Measurements from ENCODE around the gene UBE2O.

UBE2O gene

GRCh38 chr17:76452660-76453430, at the start of gene UBE2O:
Gene UBE2O (minus strand): TSS chr17:76453152. CDS start chr17:76453141, 11 bp downstream.
- peak; percentile 83 for DNase-seq

- no peak for DNase-seq
Measured at GRCh38 chr17:76501827-76502307, 48.9 kb upstream of the UBE2O start.

GRCh38 chr17:76501018-76501826, 48.3 kb upstream of the UBE2O start, which contains the start of gene RHBDF2:
Gene RHBDF2 (minus strand): TSS chr17:76501423. CDS start chr17:76481524, 19,899 bp downstream.
- peak; percentile 55 for DNase-seq

DNA sequence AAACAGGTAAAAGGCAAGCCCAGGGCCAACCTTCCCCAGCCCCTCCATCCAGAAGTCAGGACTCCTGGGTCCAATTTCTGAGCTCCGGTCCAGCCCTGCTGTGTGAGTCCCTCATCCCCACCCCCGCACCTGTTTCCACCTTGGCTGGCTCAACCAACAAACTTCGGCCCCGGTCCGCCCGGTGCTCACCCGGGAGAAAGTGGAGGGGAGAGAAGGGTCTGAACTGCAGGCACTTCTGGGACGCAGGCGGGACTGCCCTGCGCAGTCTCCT, 47.7 kb upstream of the UBE2O start:
- no peak for DNase-seq

DNA sequence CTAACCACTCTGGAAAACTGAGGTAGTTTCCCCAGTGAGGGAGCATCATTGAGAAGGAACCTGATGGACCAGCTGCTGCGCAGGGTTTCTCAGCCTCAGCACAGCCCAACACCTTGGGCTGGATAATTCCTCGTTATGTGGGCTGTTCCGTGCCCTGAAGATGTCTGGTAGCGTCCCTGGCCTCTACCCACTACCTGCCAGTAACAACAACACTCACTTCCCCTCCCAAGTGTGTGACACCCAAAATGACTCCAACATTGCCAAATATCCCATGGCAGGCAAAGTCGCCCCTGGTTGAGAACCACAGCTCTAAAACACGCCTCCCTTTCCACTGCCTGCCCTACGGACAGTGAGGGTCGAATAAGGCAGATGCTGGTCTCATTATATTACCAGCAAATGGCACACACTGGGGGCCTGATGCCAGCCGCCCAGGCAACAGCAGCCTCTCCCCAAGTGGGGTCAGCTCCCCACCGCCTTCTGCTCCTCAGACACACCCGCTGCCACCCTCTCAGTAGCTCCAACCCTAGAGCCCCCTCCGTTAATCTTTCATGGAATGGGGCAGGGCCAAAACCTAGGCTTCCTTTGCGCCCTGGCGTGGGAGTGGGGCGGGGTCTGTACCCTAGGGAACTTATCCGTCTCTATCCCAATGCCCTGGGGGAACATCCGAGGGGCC, 47.3 kb upstream of the UBE2O start:
- DNase-seq, result no peak

DNA sequence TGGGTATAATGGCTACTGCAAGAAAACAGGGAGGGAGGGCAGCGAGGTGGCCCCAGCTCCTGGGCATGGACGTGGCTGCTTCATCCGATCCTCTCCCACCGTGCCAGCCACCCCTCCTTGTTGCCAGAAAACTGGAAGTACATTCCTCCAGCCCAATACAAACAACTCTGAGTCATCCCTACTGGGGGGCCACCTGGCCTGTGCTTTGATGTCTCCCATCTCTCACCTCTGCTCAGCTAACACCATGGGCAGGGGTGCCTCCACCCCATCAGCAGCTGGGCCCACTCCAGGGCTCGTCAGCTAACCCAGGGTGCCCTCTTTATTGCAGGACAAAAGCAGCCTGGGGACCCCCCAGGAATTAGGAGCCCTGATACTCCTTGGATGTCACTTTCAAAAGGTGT, 46.3 kb upstream of the UBE2O start:
- no peak for DNase-seq

GRCh38 chr17:76498876-76499251, 45.9 kb upstream of the UBE2O start:
- DNase-seq, result no peak

DNA sequence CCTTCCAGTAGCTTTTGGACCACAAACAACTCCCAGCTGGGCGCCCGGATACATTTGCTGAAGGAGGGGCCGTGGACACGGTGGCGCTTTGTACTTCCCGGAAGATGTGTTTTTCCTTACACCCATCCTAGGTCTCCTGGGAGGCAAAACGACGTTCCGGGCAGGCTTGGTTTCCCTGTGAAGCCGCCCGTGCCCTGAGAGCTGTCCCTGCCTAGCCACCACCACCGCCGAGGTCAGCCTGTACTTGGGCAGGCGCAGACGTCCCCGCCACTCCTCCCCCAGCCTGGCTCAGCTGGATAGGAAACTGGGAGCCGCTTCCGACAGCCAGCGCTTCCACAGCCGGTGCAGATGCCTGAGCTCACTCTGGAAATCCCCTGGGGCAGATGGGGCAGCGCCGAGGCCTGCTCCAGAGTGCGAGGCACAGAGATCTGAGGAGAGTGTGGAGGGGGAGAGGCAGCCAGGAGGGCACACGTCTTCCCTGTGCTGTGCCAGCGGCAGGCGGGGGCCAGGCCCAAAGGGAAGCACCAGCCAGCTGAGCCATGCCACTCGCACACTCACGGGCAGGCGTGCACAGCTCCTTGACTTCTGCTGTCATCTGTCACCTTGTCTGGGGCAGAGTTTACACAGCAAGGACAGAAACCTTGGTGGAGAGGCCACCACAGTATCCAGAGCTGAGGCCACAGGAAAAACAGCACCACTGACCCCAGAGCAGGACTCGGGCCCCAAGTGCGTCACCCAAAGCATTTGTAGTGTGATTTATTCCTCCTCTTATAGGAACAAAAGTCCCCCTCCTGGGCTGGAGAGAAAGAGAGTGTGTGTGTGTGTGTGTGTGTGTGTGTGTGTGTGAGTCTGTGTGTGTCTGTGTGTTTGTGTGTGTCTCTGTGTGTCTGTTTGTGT, 45.3 kb upstream of the UBE2O start:
- DNase-seq, result peak; percentile 53

- DNase-seq, result no peak
Measured at GRCh38 chr17:76497699-76497978, 44.7 kb upstream of the UBE2O start.

DNA sequence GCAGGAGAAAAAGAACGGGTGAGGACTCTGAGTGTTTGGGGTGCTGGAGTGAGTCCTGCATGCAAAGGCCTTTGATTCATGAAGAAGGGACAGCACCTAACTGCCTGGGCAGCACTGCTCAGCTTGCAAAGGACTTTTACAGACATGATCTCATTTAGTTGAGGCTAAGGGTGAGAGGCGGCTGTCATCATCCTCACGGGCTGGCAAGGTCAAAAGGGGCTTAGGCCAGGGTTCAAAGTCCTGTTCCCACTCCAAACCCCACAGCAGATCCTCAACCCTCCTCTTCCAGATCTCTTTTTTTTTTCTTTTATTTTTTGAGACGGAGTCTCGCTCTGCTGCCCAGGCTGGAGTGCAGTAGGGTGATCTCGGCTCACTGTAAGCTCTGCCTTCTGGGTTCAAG, 43.5 kb upstream of the UBE2O start:
- DNase-seq, result no peak

DNA sequence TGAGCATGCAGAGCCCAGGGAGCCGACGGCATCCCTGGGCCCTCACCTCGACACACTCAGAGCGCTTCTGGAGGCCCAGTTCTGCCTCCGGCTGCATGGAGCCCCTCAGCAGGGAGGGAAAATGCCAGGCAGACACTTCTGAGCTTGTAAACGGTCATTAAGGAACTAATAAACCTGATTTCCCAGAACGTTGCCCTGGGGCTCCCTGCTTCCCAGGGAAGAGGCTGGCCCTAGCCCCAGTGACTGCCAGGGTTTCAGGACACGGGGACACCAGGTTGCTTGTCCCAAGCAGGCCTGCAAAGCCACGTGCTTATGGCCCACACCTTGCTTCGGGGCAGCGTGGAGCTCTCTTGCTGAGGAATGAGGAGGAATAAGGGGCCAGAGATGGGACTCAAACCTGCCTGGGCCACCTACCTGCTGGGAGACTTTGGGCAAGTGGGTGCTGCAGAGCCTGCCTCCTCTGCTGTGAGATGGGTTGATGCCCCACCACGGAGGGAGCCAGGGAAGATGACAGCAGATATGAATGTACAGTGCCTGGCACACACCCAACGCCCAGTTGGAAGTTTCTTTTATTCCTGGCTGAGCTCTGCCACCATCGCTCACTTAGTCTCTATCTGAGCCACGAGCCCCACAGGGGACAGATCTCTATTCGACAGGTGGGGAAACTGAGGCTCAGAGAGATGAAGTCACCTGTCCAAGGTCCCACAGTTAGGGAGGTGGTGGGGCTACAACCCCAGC, 42.9 kb upstream of the UBE2O start:
- no peak for DNase-seq

- DNase-seq, result no peak
Measured at GRCh38 chr17:76493505-76494167, 40.7 kb upstream of the UBE2O start.

GRCh38 chr17:76492989-76493501, 40.1 kb upstream of the UBE2O start:
- no peak for DNase-seq

DNA sequence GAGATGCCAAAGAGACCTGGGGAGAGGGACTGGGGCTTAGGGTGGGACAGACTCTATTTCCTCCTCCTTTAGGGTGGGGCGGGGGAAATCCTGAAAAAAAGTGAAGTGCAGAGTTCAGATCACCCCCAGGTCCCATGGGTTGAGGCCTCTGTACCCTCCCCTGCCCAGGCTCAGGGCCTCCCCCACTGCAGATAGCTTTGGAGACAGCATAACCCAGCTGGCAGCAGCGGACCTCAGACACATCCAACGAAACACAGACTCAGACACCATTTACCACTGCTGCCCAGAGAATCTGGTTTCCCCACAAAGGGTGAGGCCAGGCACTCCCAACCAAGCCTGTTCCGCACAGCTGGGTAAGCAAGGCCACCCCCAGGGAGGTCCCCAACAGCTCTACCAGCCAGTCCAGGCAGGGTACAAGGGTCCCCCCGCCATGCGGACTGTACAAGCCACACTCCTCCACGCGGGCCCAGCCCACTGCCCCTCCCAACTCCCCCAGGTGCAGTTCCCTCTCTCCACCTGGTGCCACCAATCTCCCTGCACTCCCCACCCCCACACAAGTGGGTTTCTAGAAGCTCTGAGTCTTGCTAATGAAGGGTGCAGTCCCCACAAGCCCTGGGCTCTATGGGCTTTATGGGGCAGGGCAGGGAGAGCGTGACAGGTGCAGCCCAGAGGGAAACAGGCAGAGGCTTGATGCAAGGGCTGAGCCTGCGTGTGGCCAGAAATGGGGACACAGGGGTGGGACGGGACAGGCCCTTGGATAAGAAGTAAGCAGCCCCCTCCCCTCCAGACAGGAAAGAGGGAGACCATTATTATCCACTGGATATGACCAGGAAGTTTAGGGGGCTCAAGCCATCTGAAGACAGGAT, 39.4 kb upstream of the UBE2O start:
- DNase-seq, result no peak

- DNase-seq, result no peak
Measured at GRCh38 chr17:76491271-76492122, 38.5 kb upstream of the UBE2O start.

- DNase-seq, result no peak
Measured at GRCh38 chr17:76490112-76490710, 37.3 kb upstream of the UBE2O start.

- DNase-seq, result no peak
Measured at GRCh38 chr17:76487451-76488192, 34.7 kb upstream of the UBE2O start.

- DNase-seq, result peak; percentile 64
Measured at GRCh38 chr17:76485569-76485968, 32.6 kb upstream of the UBE2O start.
